ENCODE results near the gene RFC1. TPM values are rescaled to one million over a fixed set of nuclear protein-coding genes. Genes with fewer than 3 reads are reported as not detected.

RFC1 gene
- total RNA-seq, 1 donor from 2014 or later: 53.0 TPM

DNA sequence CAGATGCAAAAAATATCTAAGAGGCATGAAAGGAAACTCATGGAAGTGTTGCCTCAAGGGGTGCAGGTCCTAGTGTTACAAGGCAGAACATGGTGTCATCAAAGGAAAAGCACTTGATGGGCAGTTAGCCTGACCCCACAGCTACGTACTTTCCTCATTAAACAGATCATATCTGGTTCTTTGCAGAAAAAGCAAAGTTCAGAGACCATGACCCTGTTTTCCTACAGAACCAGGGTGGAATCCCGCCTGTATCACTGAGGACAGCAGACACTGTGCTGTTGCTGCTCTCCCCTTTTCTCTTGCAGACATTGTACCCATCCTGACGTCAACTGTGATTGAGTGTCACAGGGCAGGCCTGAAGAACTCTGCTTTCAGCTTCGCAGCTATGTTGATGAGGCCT lies 91.7 kb downstream of the RFC1 start:
- Mint-ChIP-seq H3K27me3 (no peaks in the 10 kb centered on the region), H3K36me3 (peaks cover 43% of the 10 kb centered on the region), H3K4me1 (ENCODE audit: unreplicated experiment) (no peaks in the 10 kb centered on the region), H3K27ac (no peak overlapping the region), H3K9me3 (no peaks in the 10 kb centered on the region), H3K4me3 (no peak overlapping the region)
- no peak for DNase-seq (ENCODE audit: extremely low spot score, unreplicated experiment)
- TF ChIP-seq CTCF (conservative IDR thresholded peaks at IDR 0.05): no peak

- Mint-ChIP-seq H3K36me3 (peaks cover 15% of the 10 kb centered on the region), H3K27me3 (no peaks in the 10 kb centered on the region), H3K27ac (no peak overlapping the region), H3K9me3 (no peaks in the 10 kb centered on the region), H3K4me3 (no peak overlapping the region), H3K4me1 (ENCODE audit: unreplicated experiment) (no peaks in the 10 kb centered on the region)
- TF ChIP-seq CTCF (conservative IDR thresholded peaks at IDR 0.05): no peak
- DNase-seq (ENCODE audit: extremely low spot score, unreplicated experiment): no peak
Measured at GRCh38 chr4:39263895-39264294, 102.3 kb downstream of the RFC1 start.

- TF ChIP-seq CTCF (conservative IDR thresholded peaks at IDR 0.05): no peak
- no peak overlapping the region for H3K4me3 Mint-ChIP-seq
- no peaks in the 10 kb centered on the region for H3K4me1 Mint-ChIP-seq (ENCODE audit: unreplicated experiment)
- H3K36me3 Mint-ChIP-seq: peaks cover 35% of the 10 kb centered on the region
- H3K9me3 Mint-ChIP-seq: no peaks in the 10 kb centered on the region
- H3K27ac Mint-ChIP-seq: no peak overlapping the region
- DNase-seq (ENCODE audit: extremely low spot score, unreplicated experiment): no peak
- no peaks in the 10 kb centered on the region for H3K27me3 Mint-ChIP-seq
Measured at GRCh38 chr4:39259571-39260330, 106.4 kb downstream of the RFC1 start.

DNA sequence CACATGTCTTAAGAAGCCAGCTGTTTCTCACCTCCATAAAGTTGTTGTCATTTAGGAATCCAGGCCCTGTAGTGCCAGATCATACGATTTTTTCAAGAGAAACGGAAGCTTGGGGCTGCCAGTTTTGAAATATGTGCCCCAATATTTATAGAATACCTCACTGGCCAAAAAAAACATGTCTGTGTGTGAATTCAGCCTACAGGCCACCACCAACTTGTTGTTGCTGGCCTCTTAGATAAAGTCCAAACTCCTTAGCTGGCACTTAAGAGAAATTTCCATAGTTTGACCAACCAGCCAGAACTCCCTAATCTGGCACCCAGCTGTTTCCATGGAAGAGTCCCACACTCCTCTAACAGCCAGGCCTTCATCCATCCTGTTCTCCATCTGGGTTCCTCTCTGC lies 109.7 kb downstream of the RFC1 start:
- TF ChIP-seq CTCF (conservative IDR thresholded peaks at IDR 0.05): no peak
- H3K4me1 Mint-ChIP-seq (ENCODE audit: unreplicated experiment): no peaks in the 10 kb centered on the region
- H3K27ac Mint-ChIP-seq: no peak overlapping the region
- no peaks in the 10 kb centered on the region for H3K9me3 Mint-ChIP-seq
- H3K36me3 Mint-ChIP-seq: peaks cover 31% of the 10 kb centered on the region
- H3K27me3 Mint-ChIP-seq: no peaks in the 10 kb centered on the region
- DNase-seq (ENCODE audit: extremely low spot score, unreplicated experiment): no peak
- H3K4me3 Mint-ChIP-seq: no peak overlapping the region

GRCh38 chr4:39255871-39256270 lies 110.3 kb downstream of the RFC1 start:
- no peak overlapping the region for H3K4me3 Mint-ChIP-seq
- no peaks in the 10 kb centered on the region for H3K4me1 Mint-ChIP-seq (ENCODE audit: unreplicated experiment)
- DNase-seq (ENCODE audit: extremely low spot score, unreplicated experiment): no peak
- H3K27me3 Mint-ChIP-seq: no peaks in the 10 kb centered on the region
- H3K27ac Mint-ChIP-seq: no peak overlapping the region
- no peak for TF ChIP-seq CTCF (conservative IDR thresholded peaks at IDR 0.05)
- H3K9me3 Mint-ChIP-seq: no peaks in the 10 kb centered on the region
- H3K36me3 Mint-ChIP-seq: peaks cover 31% of the 10 kb centered on the region

Measured in type B pancreatic cell (in vitro differentiated cells).